Measurements from ENCODE around the gene BLOC1S5.

BLOC1S5 gene

DNA sequence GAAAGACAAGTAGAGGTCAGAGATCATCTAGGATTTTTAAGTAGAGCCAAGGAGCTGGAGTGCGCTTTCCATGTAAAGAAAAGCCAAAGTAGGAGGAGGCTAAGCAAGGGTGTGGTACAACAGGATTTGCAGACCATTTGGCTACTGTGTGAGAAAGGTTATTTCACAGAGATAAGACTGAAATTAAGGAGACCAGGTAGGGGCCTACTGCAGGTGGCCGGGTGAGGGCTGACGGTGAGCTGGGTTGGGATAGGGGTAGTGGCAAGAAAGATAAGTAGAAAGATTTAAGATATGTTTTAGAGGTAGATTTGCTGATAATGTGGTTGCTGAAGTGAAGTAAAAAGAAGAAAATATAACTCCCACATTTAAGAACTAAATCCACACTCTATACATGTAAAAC is 3.8 kb downstream of the BLOC1S5 start:
- Histone ChIP-seq H3K4me2 (ENCODE audit: low read length) (no peak overlapping the region), H3K79me2 (ENCODE audit: low read length) (peaks cover 13% of the 10 kb centered on the region), H3K9ac (ENCODE audit: low read length) (no peak overlapping the region), H3K27me3 (ENCODE audit: low read depth, low read length) (no peaks in the 10 kb centered on the region), H3K27ac (ENCODE audit: low read length) (no peak overlapping the region), H2AFZ (ENCODE audit: low read depth, low read length) (no peak overlapping the region), H3K36me3 (replicated peaks; ENCODE audit: low read depth, low read length) (peaks cover 21% of the 10 kb centered on the region), H4K20me1 (ENCODE audit: insufficient read depth, low read length) (no peaks in the 10 kb centered on the region), H3K9me3 (ENCODE audit: insufficient read depth, low read length) (no peaks in the 10 kb centered on the region), H3K4me3 (ENCODE audit: low read length) (no peak overlapping the region), H3K4me1 (ENCODE audit: low read length) (peaks cover 9% of the 10 kb centered on the region)
- no peak for TF ChIP-seq CTCF (IDR thresholded peaks at IDR 0.05; ENCODE audit: low read depth, low read length)
- no peak for TF ChIP-seq EZH2phosphoT487 (IDR thresholded peaks at IDR 0.05; ENCODE audit: low read depth)

DNA sequence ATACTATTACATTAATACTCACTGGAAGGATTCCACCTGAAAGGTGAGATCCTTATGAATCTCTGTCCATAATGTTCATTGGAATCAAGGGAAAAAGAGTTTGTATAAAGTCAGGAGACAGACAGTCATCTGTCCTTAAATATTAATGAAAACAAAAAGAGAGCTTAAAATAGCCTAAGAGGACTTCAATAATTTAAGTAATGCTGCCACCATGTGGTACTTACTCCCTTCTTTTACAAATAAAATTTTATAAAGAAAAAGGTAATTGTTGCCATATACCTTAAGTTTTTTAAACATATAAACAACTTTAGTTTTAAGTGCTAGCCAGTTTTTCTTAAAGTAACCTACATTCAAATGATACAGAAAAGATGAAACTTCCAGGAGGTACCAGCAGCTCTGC is 5.1 kb downstream of the BLOC1S5 start:
- Histone ChIP-seq H3K9me3 (ENCODE audit: insufficient read depth, low read length) (no peaks in the 10 kb centered on the region), H3K9ac (ENCODE audit: low read length) (no peak overlapping the region), H3K27me3 (ENCODE audit: low read depth, low read length) (no peaks in the 10 kb centered on the region), H3K4me1 (ENCODE audit: low read length) (no peaks in the 10 kb centered on the region), H3K27ac (ENCODE audit: low read length) (no peak overlapping the region), H2AFZ (ENCODE audit: low read depth, low read length) (no peak overlapping the region), H3K4me3 (ENCODE audit: low read length) (no peak overlapping the region), H3K4me2 (ENCODE audit: low read length) (no peak overlapping the region), H3K36me3 (replicated peaks; ENCODE audit: low read depth, low read length) (peaks cover 26% of the 10 kb centered on the region), H3K79me2 (ENCODE audit: low read length) (peaks cover 12% of the 10 kb centered on the region), H4K20me1 (ENCODE audit: insufficient read depth, low read length) (no peaks in the 10 kb centered on the region)
- peak; percentile 37; the same call in 1 of the 2 replicates for TF ChIP-seq CTCF (IDR thresholded peaks at IDR 0.05; ENCODE audit: low read depth, low read length)
- no peak for TF ChIP-seq EZH2phosphoT487 (IDR thresholded peaks at IDR 0.05; ENCODE audit: low read depth)

- H3K9me3 ChIP-seq (ENCODE audit: insufficient read depth, low read length) = no peaks in the 10 kb centered on the region
- TF ChIP-seq CTCF (IDR thresholded peaks at IDR 0.05; ENCODE audit: low read depth, low read length) (no peak), EZH2phosphoT487 (IDR thresholded peaks at IDR 0.05; ENCODE audit: low read depth) (no peak)
- peaks cover 27% of the 10 kb centered on the region for H3K36me3 ChIP-seq (replicated peaks; ENCODE audit: low read depth, low read length)
- no peaks in the 10 kb centered on the region for H3K4me1 ChIP-seq (ENCODE audit: low read length)
- H3K79me2 ChIP-seq (ENCODE audit: low read length) = no peaks in the 10 kb centered on the region; the same call in 1 of the 2 replicates
- H3K4me3 ChIP-seq (ENCODE audit: low read length) = no peak overlapping the region
- no peak overlapping the region for H3K27ac ChIP-seq (ENCODE audit: low read length)
- H2AFZ ChIP-seq (ENCODE audit: low read depth, low read length) = no peak overlapping the region
- H3K4me2 ChIP-seq (ENCODE audit: low read length) = no peak overlapping the region
- no peaks in the 10 kb centered on the region for H4K20me1 ChIP-seq (ENCODE audit: insufficient read depth, low read length)
- no peaks in the 10 kb centered on the region for H3K27me3 ChIP-seq (ENCODE audit: low read depth, low read length)
- H3K9ac ChIP-seq (ENCODE audit: low read length) = no peak overlapping the region
Measured at GRCh38 chr6:8057793-8058192, 6.4 kb downstream of the BLOC1S5 start.

GRCh38 chr6:8057263-8057662 is 6.9 kb downstream of the BLOC1S5 start:
- no peaks in the 10 kb centered on the region for H3K4me1 ChIP-seq (ENCODE audit: low read length)
- no peak overlapping the region for H3K27ac ChIP-seq (ENCODE audit: low read length)
- H3K36me3 ChIP-seq (replicated peaks; ENCODE audit: low read depth, low read length) = peaks cover 27% of the 10 kb centered on the region
- no peaks in the 10 kb centered on the region for H3K79me2 ChIP-seq (ENCODE audit: low read length)
- no peak overlapping the region for H2AFZ ChIP-seq (ENCODE audit: low read depth, low read length)
- no peak overlapping the region for H3K4me3 ChIP-seq (ENCODE audit: low read length)
- no peak overlapping the region for H3K4me2 ChIP-seq (ENCODE audit: low read length)
- H3K9ac ChIP-seq (ENCODE audit: low read length) = no peak overlapping the region
- H3K27me3 ChIP-seq (ENCODE audit: low read depth, low read length) = no peaks in the 10 kb centered on the region
- no peak for TF ChIP-seq CTCF (IDR thresholded peaks at IDR 0.05; ENCODE audit: low read depth, low read length)
- no peak for TF ChIP-seq EZH2phosphoT487 (IDR thresholded peaks at IDR 0.05; ENCODE audit: low read depth)
- H4K20me1 ChIP-seq (ENCODE audit: insufficient read depth, low read length) = no peaks in the 10 kb centered on the region
- H3K9me3 ChIP-seq (ENCODE audit: insufficient read depth, low read length) = no peaks in the 10 kb centered on the region

Data from OCI-LY3 (cell line).